ENCODE data around the gene IER2. TPM values are rescaled to one million over a fixed set of nuclear protein-coding genes. Genes with fewer than 3 reads are reported as not detected.

The IER2 gene
- total RNA-seq, 1 experiment from 2014 or later, result 247 TPM

DNA sequence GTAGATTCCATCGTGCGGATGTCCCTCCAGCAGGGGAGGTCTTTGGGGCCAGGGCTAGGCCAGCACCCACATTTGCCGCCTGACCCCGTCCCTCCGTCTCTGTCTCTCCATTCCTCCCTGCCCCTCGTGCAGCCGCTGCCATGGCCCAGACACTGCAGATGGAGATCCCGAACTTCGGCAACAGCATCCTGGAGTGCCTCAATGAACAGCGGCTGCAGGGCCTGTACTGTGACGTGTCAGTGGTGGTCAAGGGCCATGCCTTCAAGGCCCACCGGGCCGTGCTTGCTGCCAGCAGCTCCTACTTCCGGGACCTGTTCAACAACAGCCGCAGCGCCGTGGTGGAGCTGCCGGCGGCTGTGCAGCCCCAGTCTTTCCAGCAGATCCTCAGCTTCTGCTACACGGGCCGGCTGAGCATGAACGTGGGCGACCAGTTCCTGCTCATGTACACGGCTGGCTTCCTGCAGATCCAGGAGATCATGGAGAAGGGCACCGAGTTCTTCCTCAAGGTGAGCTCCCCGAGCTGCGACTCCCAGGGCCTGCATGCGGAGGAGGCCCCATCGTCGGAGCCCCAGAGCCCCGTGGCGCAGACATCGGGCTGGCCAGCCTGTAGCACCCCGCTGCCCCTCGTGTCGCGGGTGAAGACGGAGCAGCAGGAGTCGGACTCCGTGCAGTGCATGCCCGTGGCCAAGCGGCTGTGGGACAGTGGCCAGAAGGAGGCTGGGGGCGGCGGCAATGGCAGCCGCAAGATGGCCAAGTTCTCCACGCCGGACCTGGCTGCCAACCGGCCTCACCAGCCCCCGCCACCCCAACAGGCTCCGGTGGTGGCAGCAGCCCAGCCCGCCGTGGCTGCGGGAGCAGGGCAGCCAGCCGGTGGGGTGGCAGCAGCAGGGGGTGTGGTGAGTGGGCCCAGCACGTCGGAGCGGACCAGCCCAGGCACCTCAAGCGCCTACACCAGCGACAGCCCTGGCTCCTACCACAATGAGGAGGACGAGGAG lies 14.8 kb upstream of the IER2 start:
- peaks cover 44% of the 10 kb centered on the region for H3K79me2 ChIP-seq (ENCODE audit: insufficient read depth, low read length)
- RAD21 ChIA-PET (ENCODE audit: low non-redundant PET in 1 of 2, low total read pairs in 2 of 2, uncharacterized antibody in 2 of 2, unreplicated experiment in 2 of 2), result no interaction called here
- H3K4me3 ChIP-seq (replicated peaks in 1 of 2; ENCODE audit: low read depth in 1 of 2, low read length in 2 of 2), result no peak overlapping the region
- TF ChIP-seq ELF1 (IDR thresholded peaks at IDR 0.05; ENCODE audit: borderline replicate concordance, low read depth), result no peak
- TF ChIP-seq, protein P1, sequence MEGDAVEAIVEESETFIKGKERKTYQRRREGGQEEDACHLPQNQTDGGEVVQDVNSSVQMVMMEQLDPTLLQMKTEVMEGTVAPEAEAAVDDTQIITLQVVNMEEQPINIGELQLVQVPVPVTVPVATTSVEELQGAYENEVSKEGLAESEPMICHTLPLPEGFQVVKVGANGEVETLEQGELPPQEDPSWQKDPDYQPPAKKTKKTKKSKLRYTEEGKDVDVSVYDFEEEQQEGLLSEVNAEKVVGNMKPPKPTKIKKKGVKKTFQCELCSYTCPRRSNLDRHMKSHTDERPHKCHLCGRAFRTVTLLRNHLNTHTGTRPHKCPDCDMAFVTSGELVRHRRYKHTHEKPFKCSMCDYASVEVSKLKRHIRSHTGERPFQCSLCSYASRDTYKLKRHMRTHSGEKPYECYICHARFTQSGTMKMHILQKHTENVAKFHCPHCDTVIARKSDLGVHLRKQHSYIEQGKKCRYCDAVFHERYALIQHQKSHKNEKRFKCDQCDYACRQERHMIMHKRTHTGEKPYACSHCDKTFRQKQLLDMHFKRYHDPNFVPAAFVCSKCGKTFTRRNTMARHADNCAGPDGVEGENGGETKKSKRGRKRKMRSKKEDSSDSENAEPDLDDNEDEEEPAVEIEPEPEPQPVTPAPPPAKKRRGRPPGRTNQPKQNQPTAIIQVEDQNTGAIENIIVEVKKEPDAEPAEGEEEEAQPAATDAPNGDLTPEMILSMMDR (IDR thresholded peaks at IDR 0.05 in 2 of 3, conservative IDR thresholded peaks at IDR 0.05 in 1 of 3; ENCODE audit: borderline replicate concordance in 1 of 3, insufficient read depth in 1 of 3, low read depth in 2 of 3, low read length in 2 of 3), result no peak
- TF ChIP-seq RAD21 (IDR thresholded peaks at IDR 0.05; ENCODE audit: low read depth), result no peak
- TF ChIP-seq TCF7L2 (IDR thresholded peaks at IDR 0.05; ENCODE audit: borderline replicate concordance, extremely low read depth, insufficient read depth, insufficient read length), result no peak
- no peak for TF ChIP-seq FOSL1 (IDR thresholded peaks at IDR 0.05; ENCODE audit: low read depth)
- TF ChIP-seq, protein P2, sequence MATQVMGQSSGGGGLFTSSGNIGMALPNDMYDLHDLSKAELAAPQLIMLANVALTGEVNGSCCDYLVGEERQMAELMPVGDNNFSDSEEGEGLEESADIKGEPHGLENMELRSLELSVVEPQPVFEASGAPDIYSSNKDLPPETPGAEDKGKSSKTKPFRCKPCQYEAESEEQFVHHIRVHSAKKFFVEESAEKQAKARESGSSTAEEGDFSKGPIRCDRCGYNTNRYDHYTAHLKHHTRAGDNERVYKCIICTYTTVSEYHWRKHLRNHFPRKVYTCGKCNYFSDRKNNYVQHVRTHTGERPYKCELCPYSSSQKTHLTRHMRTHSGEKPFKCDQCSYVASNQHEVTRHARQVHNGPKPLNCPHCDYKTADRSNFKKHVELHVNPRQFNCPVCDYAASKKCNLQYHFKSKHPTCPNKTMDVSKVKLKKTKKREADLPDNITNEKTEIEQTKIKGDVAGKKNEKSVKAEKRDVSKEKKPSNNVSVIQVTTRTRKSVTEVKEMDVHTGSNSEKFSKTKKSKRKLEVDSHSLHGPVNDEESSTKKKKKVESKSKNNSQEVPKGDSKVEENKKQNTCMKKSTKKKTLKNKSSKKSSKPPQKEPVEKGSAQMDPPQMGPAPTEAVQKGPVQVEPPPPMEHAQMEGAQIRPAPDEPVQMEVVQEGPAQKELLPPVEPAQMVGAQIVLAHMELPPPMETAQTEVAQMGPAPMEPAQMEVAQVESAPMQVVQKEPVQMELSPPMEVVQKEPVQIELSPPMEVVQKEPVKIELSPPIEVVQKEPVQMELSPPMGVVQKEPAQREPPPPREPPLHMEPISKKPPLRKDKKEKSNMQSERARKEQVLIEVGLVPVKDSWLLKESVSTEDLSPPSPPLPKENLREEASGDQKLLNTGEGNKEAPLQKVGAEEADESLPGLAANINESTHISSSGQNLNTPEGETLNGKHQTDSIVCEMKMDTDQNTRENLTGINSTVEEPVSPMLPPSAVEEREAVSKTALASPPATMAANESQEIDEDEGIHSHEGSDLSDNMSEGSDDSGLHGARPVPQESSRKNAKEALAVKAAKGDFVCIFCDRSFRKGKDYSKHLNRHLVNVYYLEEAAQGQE (IDR thresholded peaks at IDR 0.05; ENCODE audit: low read depth), result no peak
- TF ChIP-seq POLR2A (IDR thresholded peaks at IDR 0.05; ENCODE audit: borderline replicate concordance, extremely low read depth, insufficient read depth, insufficient read length), result no peak
- no peak for TF ChIP-seq SRF (IDR thresholded peaks at IDR 0.05; ENCODE audit: low read depth)
- TF ChIP-seq CEBPB (IDR thresholded peaks at IDR 0.05; ENCODE audit: low read depth), result no peak
- TF ChIP-seq EZH2 (IDR thresholded peaks at IDR 0.05), result no peak
- H3K27me3 ChIP-seq (ENCODE audit: insufficient read depth, low read length), result no peaks in the 10 kb centered on the region
- H2AFZ ChIP-seq (ENCODE audit: low read depth, low read length, poor library complexity, severe bottlenecking), result no peak overlapping the region
- intact Hi-C loops (cut with micrococcal nuclease), result no loop called here
- POLR2A ChIA-PET, result no interaction called here
- no TSS peak for BruUV-seq (replicated peaks)
- H3K27ac ChIP-seq (ENCODE audit: low read depth, low read length), result no peak overlapping the region
- DNase-seq (ENCODE audit: low read depth, low spot score) (no peak), ATAC-seq (no peak)
- no peaks in the 10 kb centered on the region for H3K9me3 ChIP-seq (ENCODE audit: control insufficient read depth in 1 of 2, insufficient read depth in 1 of 2, low read depth in 1 of 2, low read length in 2 of 2)
- H3K4me1 ChIP-seq (ENCODE audit: control insufficient read depth in 1 of 2, insufficient read depth in 2 of 2, low read length in 2 of 2), result peaks cover 2 to 31% of the 10 kb centered on the region in 2 experiments; a peak in 3 of 4 replicates
- H3K9ac ChIP-seq (ENCODE audit: low read length), result no peak overlapping the region
- no peak overlapping the region for H3K4me2 ChIP-seq (ENCODE audit: low read length)
- H3K36me3 ChIP-seq (ENCODE audit: control insufficient read depth in 1 of 2, insufficient read depth in 2 of 2, low read length in 2 of 2), result peaks cover 12 to 35% of the 10 kb centered on the region in 2 experiments; a peak in 3 of 4 replicates
- peaks cover 9% of the 10 kb centered on the region; the same call in 1 of the 2 replicates for H4K20me1 ChIP-seq (ENCODE audit: insufficient read depth)
- H3K9me2 ChIP-seq (ENCODE audit: insufficient read depth), result no peaks in the 10 kb centered on the region
- CTCF ChIA-PET, result no interaction called here

Measured in HCT116 (cell line).